ENCODE data around the gene ADGRG3.

Gene ADGRG3

GRCh38 chr16:57704905-57705852 is 37.1 kb downstream of the ADGRG3 start:
- no peak for DNase-seq (ENCODE audit: low read depth in 2 of 2)
- no peak overlapping the region for H3K4me3 ChIP-seq (replicated peaks in 1 of 2; ENCODE audit: low read depth in 2 of 2, low read length in 2 of 2)
- no peak for TF ChIP-seq CTCF (IDR thresholded peaks at IDR 0.05; ENCODE audit: low read depth, low read length)

DNA sequence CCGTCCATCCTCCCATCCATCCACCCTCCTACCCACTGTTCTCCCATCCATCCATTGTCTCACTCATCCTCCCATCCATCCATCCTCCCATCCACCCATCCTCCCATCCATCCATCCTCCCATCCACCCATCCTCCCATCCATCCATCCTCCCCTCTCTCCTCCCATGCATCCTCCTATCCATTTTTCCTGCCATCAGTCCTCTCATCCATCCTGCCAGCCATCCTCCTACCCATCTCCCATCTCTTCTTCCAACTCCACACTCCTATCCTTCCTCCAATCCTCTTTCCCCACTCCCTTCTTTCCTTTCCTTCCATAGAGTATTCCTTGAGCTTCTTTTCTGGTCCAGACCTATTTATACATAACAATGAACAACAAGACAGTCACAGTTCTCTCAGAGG is 38.6 kb downstream of the ADGRG3 start:
- DNase-seq (ENCODE audit: low read depth in 2 of 2) = no peak
- TF ChIP-seq CTCF (IDR thresholded peaks at IDR 0.05; ENCODE audit: low read depth, low read length) = no peak
- no peak overlapping the region for H3K4me3 ChIP-seq (replicated peaks in 1 of 2; ENCODE audit: low read depth in 2 of 2, low read length in 2 of 2)

GRCh38 chr16:57707331-57707730 is 39.2 kb downstream of the ADGRG3 start:
- TF ChIP-seq CTCF (IDR thresholded peaks at IDR 0.05; ENCODE audit: low read depth, low read length) = no peak
- no peak for DNase-seq (ENCODE audit: low read depth in 2 of 2)
- no peak overlapping the region for H3K4me3 ChIP-seq (replicated peaks in 1 of 2; ENCODE audit: low read depth in 2 of 2, low read length in 2 of 2)

GRCh38 chr16:57708168-57708567 is 40.1 kb downstream of the ADGRG3 start:
- H3K4me3 ChIP-seq (replicated peaks in 1 of 2; ENCODE audit: low read depth in 2 of 2, low read length in 2 of 2) = no peak overlapping the region
- DNase-seq (ENCODE audit: low read depth in 2 of 2) = no peak
- TF ChIP-seq CTCF (IDR thresholded peaks at IDR 0.05; ENCODE audit: low read depth, low read length) = no peak

DNA sequence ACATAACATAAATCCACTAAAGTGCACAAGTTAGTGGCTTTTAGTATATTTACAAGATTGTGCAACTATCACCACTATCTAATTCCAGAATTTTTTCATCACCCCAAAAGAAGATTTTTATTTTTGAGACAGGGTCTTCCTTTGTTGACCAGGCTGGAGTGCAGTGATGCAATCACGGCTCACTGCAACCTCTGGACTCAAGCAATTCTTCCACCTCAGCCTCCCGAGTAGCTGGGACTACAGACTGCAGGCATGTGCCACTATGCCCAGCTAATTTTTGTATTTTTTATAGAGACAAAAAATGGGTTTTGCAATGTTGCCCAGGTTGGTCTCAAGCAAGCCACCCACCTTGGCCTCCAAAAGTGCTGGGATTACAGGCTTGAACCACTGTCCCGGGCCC is 41.6 kb downstream of the ADGRG3 start:
- DNase-seq (ENCODE audit: low read depth in 2 of 2) = no peak
- H3K4me3 ChIP-seq (replicated peaks in 1 of 2; ENCODE audit: low read depth in 2 of 2, low read length in 2 of 2) = no peak overlapping the region
- TF ChIP-seq CTCF (IDR thresholded peaks at IDR 0.05; ENCODE audit: low read depth, low read length) = no peak

GRCh38 chr16:57711346-57711745 is 43.2 kb downstream of the ADGRG3 start:
- DNase-seq (ENCODE audit: low read depth in 2 of 2) = no peak
- H3K4me3 ChIP-seq (replicated peaks in 1 of 2; ENCODE audit: low read depth in 2 of 2, low read length in 2 of 2) = no peak overlapping the region
- no peak for TF ChIP-seq CTCF (IDR thresholded peaks at IDR 0.05; ENCODE audit: low read depth, low read length)
